RWPE1 (cell line): ENCODE data around the gene NOVA1.

ENCODE experiments used
- CTCF ChIA-PET: fragments of 350-600 bp; sonication (Branson Sonifier 250); formaldehyde crosslinking; extraction: SDS; loops from one replicate; lab custom pipeline; 2021; lab: Yijun Ruan, JAX
- POLR2A ChIA-PET: fragments of 400-600 bp; formaldehyde crosslinking; extraction: SDS; loops from one replicate; lab custom pipeline; 2020; ENCODE audit warnings: antibody characterized with exemption; ENCODE audit not compliant: low non-redundant PET; lab: Yijun Ruan, JAX
- DNase-seq: peaks from one replicate; pipeline ENCODE4 v3.0.0; 2012; ENCODE audit warnings: low spot score
- H3K27ac ChIP-seq: fragments of 450-650 bp; 2 replicates; pipeline ENCODE4 v1.5.1; 2017
- TF ChIP-seq, protein P1 (sequence below): fragments of 450-650 bp; conservative IDR thresholded peaks from 2 replicates; pipeline ENCODE4 v1.5.1; 2017; ENCODE audit warnings: low read depth, mild to moderate bottlenecking

NOVA1 gene

DNA sequence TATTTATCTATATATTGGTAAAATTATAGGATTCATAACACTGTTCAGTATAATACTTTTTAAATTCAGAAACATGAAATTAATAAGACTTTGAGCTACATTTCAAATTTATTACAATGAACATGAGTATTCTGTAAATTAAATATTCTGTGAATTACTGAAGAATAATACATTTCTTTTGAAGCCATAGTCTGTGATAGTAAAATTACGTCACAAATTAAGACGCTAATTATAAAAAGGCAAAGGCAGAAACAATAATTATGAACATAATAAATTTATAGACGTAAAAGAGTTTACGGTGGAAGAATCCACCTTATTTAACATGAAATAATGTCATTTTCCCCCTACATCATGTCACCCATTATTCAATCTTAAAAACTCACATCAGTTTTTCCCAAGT is 118.9 kb downstream of the NOVA1 start:
- ChIA-PET CTCF (no interaction called here), POLR2A (no interaction called here)
- TF ChIP-seq, protein P1, sequence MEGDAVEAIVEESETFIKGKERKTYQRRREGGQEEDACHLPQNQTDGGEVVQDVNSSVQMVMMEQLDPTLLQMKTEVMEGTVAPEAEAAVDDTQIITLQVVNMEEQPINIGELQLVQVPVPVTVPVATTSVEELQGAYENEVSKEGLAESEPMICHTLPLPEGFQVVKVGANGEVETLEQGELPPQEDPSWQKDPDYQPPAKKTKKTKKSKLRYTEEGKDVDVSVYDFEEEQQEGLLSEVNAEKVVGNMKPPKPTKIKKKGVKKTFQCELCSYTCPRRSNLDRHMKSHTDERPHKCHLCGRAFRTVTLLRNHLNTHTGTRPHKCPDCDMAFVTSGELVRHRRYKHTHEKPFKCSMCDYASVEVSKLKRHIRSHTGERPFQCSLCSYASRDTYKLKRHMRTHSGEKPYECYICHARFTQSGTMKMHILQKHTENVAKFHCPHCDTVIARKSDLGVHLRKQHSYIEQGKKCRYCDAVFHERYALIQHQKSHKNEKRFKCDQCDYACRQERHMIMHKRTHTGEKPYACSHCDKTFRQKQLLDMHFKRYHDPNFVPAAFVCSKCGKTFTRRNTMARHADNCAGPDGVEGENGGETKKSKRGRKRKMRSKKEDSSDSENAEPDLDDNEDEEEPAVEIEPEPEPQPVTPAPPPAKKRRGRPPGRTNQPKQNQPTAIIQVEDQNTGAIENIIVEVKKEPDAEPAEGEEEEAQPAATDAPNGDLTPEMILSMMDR, result no peak
- H3K27ac ChIP-seq, result no peak overlapping the region
- DNase-seq, result no peak

DNA sequence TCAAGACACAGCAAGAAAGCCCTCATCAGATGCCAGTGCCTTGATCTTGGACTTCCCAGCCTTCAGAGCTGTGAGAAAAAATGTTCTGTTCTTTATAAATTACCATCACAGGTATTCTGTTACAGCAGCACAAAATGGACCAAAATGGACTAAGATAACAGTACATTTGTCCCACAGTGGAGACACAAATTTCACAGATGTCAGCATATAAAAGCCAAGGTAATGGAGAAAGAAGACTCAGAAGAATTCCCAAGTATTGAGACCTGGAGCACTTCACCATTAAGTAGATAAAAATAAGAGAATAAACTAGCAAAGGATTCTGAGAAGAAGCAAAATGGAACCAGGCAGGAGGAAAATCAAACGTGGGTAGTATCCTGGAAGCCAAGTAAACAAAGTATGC is 131.0 kb downstream of the NOVA1 start:
- TF ChIP-seq, protein P1, result no peak
- H3K27ac ChIP-seq, result no peak overlapping the region
- ChIA-PET CTCF (no interaction called here), POLR2A (no interaction called here)
- no peak for DNase-seq

DNA sequence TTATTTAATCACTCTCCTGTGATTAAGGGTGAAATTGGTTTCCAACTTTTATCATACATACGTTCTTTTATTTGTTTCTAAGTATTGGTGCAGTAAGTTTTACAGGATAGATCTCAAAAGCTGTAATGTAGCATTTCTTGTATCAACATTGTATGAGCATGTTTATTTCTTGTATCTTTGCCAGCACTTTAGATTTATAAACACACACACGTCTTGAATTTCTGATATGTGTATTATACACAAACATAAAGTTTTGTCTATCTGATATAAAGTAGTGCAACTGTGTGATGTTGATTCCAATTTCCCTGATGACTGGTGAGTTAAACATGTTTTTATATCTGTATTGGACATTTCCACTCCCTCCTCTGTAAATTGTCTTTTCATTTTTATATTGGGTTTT is 134.7 kb downstream of the NOVA1 start:
- ChIA-PET POLR2A (no interaction called here), CTCF (no interaction called here)
- no peak overlapping the region for H3K27ac ChIP-seq
- no peak for DNase-seq
- TF ChIP-seq, protein P1, result no peak

DNA sequence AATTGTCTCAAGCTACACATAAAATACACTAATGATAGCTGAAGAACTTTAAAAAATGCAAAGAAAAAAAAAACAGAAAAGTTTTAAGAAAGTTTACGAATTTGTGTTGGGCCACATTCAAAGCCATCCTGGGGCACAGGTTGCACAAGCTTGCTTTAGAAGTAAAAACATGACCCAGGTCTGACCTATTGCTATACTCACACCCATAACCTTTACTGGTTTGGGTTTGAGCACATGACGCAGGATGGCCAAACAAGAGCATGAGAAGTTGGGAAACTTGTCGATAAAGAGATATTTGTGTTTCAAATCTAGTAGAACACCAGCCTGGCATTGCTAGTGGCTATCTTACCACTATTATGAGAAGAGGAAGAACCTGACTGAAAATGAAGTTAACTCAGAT is 143.7 kb downstream of the NOVA1 start:
- CTCF ChIA-PET, result no interaction called here
- DNase-seq, result no peak
- TF ChIP-seq, protein P1, result no peak
- no peak overlapping the region for H3K27ac ChIP-seq
- POLR2A ChIA-PET, result no interaction called here

DNA sequence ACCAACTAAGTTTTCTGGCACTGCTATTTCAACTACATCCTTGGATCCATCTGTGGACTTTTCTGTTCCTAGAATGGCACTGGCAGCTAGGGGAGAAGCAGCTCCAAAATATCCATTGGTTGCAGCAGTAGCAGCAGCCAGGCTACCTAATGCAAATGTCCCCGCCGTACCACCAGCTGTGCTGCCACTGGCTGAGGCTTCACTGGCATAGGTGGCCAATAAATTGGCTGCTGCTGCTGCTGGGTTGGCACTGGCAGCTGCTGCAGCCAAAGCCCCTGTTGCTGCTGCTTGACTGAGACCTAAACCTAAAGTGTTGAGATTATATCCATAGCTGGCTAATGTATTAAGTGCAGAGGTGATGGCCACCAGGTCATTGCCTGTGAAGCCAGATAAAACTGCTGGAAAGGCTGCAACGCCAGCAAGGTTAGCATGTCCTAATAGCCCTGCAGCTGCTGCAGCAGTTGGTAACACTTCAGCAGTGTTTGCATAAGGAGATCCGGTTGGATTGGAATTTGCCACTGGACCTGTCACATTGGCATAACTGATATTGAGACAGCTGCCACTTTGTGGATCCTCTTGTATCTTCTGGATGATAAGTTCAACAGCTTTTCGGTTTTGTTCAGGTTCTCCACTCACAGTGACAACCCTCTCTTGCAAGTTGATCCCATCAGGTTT is 149.5 kb downstream of the NOVA1 start:
- H3K27ac ChIP-seq, result no peak overlapping the region
- DNase-seq, result no peak
- ChIA-PET CTCF (interaction anchor here (0.6 kb wide), 1 partner anchor 522 kb away, joined by 3 read pairs; no protein-coding TSS in a partner anchor), POLR2A (no interaction called here)
- TF ChIP-seq, protein P1, result no peak

DNA sequence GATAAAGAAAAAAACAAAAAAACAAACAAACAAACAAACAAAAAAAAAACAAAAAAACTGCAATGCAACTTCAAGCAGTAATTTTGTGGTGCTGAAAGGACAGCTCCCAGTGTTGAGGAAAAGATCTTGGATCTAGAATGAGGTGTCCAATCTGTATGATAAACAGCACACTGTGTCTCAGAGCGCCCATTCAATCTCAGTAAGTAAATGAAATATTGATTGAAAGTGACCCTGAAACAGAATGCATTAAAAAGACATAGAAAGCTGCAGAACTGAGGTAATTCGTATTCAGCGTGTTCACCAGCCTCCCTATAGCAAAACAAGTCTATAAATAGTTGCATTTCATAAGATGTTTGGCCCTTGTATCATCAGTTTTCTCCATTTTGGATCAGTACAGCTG is 153.0 kb downstream of the NOVA1 start:
- DNase-seq, result no peak
- TF ChIP-seq, protein P1, result no peak
- CTCF ChIA-PET, result no interaction called here
- POLR2A ChIA-PET, result no interaction called here
- no peak overlapping the region for H3K27ac ChIP-seq

DNA sequence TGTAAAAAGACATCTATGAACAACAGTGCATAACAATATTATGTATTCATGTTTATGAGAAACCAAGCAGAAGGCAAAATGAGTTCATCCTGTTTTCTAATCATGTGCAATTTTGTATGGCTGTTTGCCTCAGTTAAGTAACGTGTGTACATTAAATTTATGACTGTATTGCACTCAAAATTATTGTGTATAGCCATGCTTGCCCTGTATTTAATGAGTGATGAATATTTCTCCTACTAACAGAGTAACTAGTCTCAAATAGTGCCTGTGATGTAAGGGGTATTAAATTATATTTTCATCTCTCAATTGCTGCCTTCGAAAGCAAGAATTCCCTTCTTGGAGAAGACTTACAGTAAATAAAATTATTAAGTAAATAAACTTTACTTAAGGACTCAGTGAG is 154.2 kb downstream of the NOVA1 start:
- TF ChIP-seq, protein P1, result no peak
- CTCF ChIA-PET, result no interaction called here

More for the DNA sequence above, 154.2 kb downstream of the NOVA1 start:
- no peak for DNase-seq
- POLR2A ChIA-PET, result no interaction called here
- H3K27ac ChIP-seq, result no peak overlapping the region
